Measurements from ENCODE around the gene RNF114.
"Not testable (repeated sequence)": the region's sequence is repeated elsewhere in the genome, so short reads cannot be mapped to it uniquely, and the experiment has no call there.

Gene RNF114

DNA sequence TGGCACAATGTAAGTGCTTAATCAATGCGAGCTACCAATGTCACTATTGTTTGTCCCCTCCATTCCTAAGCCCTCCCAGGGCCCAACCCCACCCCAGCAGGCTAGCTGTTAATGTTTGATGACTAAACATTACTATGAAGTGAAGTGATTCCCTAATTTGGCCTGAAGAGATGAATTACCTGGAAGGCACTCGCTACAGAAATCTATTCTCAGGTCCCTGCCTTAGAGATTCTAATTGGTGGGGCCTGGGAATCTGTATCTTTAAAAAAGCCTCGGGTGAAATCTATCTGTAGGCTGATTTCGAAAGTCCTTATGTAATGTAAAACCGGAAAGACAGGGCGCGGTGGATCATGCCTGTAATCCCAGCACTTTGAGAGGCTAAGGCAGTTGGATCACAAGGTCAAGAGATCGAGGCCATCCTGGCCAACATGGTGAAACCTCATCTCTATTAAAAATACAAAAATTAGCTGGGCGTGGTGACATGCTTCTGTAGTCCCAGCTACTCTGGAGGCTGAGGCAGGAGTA, 29.6 kb downstream of the RNF114 start:
- DNase-seq (ENCODE audit: low read depth), result no peak

- peak; percentile 50 for DNase-seq (ENCODE audit: low read depth)
Observed at GRCh38 chr20:49966861-49967260, 30.7 kb downstream of the RNF114 start.

GRCh38 chr20:49969234-49969633, 33.0 kb downstream of the RNF114 start:
- DNase-seq (ENCODE audit: low read depth), result no peak

GRCh38 chr20:49969946-49970345, 33.7 kb downstream of the RNF114 start:
- no peak for DNase-seq (ENCODE audit: low read depth)

DNA sequence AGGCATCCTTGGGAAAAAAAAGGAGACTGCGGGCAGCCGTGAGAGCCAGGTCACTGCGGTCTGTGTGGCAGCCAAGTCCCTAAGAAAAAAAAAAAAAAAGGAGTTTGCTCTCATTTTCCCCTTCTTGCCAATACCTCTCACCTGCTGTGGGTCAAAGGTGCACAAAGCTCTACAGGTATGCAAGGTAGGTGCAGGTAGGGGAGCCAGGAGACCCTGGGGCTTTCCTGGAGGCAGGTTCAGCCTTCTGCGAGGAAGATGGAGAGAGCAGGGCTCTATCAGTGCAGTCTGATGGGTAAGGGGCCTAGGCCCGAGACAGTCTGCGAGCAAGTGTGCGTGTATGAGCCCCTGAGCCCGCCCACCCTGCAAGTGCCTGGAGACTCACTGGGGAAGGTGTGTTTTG, 34.3 kb downstream of the RNF114 start:
- no peak for DNase-seq (ENCODE audit: low read depth)

- no peak for DNase-seq (ENCODE audit: low read depth)
Observed at GRCh38 chr20:49973981-49974380, 37.8 kb downstream of the RNF114 start.

- DNase-seq (ENCODE audit: low read depth), result no peak
Observed at GRCh38 chr20:49976542-49976941, 40.3 kb downstream of the RNF114 start.

DNA sequence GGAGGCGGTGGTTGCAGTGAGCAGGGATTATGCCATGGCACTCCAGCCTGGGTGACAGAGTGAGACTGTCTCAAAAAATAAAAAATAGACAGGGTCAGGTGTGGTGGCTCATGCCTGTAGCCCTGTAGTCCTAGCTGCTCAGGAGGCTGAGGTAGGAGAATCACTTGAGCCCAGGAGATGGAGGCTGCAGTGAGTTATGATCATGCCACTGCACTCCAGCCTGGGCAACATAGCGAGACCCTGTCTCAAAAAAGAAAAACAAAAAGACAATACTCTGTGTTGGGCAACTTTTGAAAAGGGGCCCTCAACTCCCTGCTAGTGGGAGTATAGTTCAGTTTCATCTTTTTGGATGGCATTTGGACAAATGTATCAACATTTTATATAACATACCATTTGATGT, 41.5 kb downstream of the RNF114 start:
- not testable (repeated sequence) for DNase-seq (ENCODE audit: low read depth)

DNA sequence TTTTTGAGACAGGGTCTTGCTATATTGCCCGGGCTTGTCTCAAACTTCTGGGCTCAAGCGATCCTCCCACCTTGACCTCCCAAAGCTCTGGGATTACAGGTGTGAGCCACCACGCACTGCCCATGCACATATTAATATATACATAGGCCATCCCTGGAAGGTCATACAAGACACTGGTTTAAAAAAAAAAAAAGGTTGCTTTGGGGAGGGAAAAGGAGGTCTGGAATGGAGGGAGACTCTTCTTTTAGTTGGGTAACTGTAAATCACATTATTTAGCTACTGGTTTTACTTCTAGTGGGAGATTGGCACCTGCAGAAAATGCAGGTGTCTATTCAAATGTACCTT, 42.5 kb downstream of the RNF114 start:
- DNase-seq (ENCODE audit: low read depth), result no peak

- no peak for DNase-seq (ENCODE audit: low read depth)
Observed at GRCh38 chr20:49979030-49979832, 43.0 kb downstream of the RNF114 start.

DNA sequence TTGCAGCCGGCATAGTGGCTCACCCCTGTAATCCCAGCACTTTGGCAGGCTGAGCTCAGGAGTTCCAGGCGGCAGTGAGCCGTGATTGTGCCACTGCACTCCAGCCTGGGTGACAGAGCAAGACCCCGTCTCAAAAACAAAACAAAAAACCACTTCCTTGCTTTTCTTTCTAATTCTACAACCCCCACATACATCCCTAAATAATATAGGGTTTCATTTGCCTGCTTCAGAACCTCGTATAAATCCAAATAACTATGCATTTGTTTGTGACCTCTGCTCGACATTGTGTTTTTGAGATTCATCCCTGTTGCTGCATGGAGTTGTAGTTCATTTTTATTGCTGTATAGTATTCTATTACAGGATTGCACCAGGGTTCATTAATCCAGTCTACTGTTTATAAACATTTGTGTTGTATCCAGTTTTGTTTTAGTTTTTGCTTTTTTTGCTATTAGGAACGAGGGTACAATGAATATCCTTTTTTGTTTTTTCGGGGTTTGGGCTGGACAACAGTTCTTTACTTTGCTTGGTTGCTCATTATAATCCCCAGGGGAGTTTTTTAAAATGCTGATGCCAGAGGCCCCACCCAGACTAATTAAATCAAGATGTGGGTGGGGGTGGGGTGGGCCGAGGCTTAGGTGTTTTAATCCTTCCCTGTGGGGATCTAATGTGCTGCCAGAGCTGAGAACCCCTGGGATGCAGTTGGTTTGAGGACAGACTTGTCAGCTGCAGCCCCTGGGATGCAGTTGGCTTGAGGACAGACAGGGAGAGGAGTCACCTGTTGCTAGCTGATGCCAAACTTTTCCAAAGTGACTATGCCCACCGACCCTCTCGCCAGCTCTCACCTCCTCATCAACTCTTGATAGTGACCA, 44.2 kb downstream of the RNF114 start:
- DNase-seq (ENCODE audit: low read depth), result no peak

- DNase-seq (ENCODE audit: low read depth), result no peak
Observed at GRCh38 chr20:49981218-49982071, 45.2 kb downstream of the RNF114 start.

DNA sequence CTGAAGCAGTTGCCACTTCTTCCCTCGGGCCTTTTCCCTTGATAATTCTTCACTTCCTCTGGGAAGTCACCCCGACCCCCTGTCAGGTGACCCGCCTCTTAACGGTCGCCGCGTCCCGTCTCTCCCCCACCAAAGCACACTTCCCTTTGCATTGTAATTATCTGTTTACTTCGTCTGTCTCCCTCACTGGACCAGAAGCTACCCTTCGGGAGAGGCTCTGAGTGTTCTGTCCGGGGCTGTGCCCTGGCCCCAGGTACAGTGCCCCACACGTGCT, 45.8 kb downstream of the RNF114 start:
- DNase-seq (ENCODE audit: low read depth), result no peak

- DNase-seq (ENCODE audit: low read depth), result peak; percentile 77
Observed at GRCh38 chr20:49982346-49983122, 46.3 kb downstream of the RNF114 start, which contains the start of gene SNAI1. SNAI1 (plus strand) TSS chr20:49982980; CDS start chr20:49983060, 80 bp downstream.

- DNase-seq (ENCODE audit: low read depth), result no peak
Observed at GRCh38 chr20:49983123-49983847, 47.1 kb downstream of the RNF114 start.

GRCh38 chr20:49983848-49984408, 47.7 kb downstream of the RNF114 start:
- no peak for DNase-seq (ENCODE audit: low read depth)

- no peak for DNase-seq (ENCODE audit: low read depth)
Observed at GRCh38 chr20:49984426-49985153, 48.4 kb downstream of the RNF114 start.

DNA sequence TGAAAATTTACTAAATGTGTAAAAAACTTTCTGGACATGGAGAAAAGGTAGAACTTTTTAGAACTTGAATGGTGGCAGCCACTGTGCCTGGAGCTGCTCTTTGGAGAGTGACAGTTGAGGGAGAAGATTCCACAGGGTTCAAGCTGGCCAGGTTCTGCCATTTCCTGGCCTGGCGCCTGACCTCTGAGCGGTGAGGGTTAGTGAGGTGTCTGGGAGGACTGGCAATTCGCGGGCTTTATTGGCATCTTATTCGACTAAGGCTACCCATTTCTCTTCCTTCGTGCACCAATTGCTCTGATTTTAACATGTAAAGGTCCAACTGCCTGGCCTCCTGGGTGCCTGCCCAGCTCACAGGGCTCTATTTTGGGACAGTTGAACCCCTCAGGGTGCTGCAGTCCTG, 49.0 kb downstream of the RNF114 start:
- DNase-seq (ENCODE audit: low read depth), result no peak

- no peak for DNase-seq (ENCODE audit: low read depth)
Observed at GRCh38 chr20:49985617-49986016, 49.4 kb downstream of the RNF114 start.

- DNase-seq (ENCODE audit: low read depth), result no peak
Observed at GRCh38 chr20:49986049-49986448, 49.9 kb downstream of the RNF114 start.
